Measurements from ENCODE around the gene AKT1S1.

DNA sequence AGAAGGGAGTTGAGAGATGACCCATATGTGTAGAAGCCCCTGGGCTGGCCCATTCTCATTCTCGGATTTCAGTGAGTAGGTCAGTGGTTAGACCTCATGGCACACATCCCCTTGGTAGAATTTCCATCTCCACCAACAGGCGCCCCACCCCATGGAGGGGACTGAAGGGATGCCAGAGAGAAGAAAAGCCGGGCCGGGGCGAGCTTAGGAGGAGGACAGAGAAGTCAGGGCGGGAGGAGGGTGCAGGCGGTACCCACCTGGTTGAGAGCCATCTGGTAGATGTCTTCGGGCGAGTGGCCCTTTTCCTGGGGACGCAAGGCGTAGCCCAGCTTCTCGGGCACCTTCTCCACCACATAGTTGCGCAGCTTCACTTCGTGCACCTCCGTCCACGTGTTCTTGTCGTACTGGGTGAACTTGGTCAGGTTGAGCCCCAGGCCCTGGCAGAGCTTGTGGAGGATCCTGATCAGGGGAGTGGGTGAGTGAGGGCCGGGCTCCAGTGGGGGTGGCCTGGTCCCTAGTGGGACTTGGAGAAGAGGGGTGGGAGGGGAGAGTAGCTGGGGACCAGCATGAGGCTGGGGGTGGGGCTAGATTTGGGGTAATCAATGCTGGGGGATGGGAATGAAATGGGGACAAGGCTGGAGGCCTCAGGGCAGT is 17.0 kb upstream of the AKT1S1 start:
- TF ChIP-seq EZH2 (IDR thresholded peaks at IDR 0.05; ENCODE audit: borderline replicate concordance, low read depth, low read length, poor library complexity, severe bottlenecking) (no peak), CTCF (conservative IDR thresholded peaks at IDR 0.05; ENCODE audit: low read depth, low read length) (no peak)
